GM18867 (cell line): ENCODE data around the gene ORC1.
"Not testable (repeated sequence)": the region's sequence is repeated elsewhere in the genome, so short reads cannot be mapped to it uniquely, and the experiment has no call there.

ENCODE experiments used
- ATAC-seq: cut with Tn5 transposase; IDR thresholded peaks from one replicate; pipeline ENCODE4 v1.9.1; 2021; ENCODE audit warnings: mild to moderate bottlenecking, moderate library complexity; ENCODE audit not compliant: unreplicated experiment

Gene ORC1

GRCh38 chr1:52393174-52393573, 11.0 kb downstream of the ORC1 start:
- no peak for ATAC-seq

GRCh38 chr1:52386458-52386857, 17.8 kb downstream of the ORC1 start:
- no peak for ATAC-seq

- no peak for ATAC-seq
These were observed 18.8 kb downstream of the ORC1 start for GRCh38 chr1:52385376-52385775.

DNA sequence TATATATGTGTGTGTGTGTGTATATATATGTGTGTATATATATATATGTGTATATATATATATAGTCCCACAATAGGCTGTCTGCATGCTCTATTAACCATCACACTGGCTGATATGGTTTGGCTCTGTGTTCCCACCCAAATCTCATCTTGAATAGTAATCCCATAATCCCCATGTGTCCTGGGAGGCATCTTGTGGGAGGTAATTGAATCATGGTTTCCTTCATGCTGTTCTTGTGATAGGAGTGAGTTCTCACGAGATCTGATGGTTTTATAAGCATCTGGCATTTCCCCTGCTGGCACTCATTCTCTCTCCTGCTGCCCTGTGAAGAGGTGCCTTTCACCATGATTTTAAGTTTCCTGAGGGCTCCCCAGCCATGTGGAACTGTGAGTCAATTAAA, 34.4 kb downstream of the ORC1 start:
- not testable (repeated sequence) for ATAC-seq

DNA sequence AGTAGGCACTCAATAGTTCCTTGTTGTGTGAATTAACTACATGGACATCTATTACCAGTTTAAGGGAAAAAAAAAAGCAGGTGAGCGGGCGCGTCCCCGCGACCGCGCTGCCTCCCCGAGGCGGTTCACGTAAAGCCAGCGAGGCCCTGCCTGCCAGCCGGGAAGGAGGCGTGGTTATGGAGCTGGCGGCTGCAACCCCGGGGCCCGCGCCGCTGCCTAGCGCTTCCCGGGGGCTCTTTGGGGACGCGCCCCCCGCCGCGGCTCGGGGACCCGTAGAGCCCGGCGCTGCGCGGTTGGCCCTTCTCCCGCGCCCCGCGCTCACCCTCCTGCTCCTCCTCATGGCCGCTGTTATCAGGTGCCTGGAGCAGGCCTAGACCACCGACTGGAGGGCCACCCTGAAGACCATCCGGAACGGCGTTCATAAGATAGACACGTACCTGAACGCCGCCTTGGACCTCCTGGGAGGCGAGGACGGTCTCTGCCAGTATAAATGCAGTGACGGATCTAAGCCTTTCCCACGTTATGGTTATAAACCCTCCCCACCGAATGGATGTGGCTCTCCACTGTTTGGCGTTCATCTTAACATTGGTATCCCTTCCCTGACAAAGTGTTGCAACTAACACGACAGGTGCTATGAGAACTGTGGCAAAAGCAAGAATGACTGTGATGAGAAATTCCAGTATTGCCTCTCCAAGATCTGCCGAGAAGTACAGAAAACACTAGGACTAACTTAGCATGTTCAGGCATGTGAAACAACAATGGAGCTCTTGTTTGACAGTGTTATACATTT, 35.6 kb downstream of the ORC1 start:
- ATAC-seq, result no peak

DNA sequence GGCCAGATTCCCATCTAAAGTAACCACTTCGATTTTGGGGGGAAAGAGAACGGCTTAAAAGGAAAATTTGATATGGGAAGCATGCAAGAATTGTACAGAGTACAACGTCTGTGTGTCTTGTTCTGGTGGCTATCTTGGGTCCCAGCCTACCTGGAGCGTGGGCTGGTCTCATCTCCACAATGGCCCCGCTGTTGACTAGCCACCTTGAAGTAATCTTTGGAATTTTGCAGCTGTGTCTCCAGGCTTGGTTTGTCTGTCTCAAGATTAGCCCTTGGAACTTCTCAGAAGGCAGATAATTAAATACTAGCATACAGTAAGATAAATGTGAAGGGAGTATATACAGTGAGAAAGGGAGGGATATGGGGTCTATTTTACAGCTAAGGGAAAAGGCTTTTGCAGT, 37.0 kb downstream of the ORC1 start:
- no peak for ATAC-seq

GRCh38 chr1:52366517-52366827, 37.8 kb downstream of the ORC1 start:
- ATAC-seq, result no peak

- ATAC-seq, result peak; percentile 92
These were observed 38.3 kb downstream of the ORC1 start, which contains the start of gene CC2D1B for GRCh38 chr1:52365746-52366516. CC2D1B (minus strand) TSS chr1:52366205; CDS start chr1:52364620, 1,585 bp downstream.

GRCh38 chr1:52365071-52365745, 39.0 kb downstream of the ORC1 start:
- no peak for ATAC-seq

GRCh38 chr1:52364235-52364839, 39.9 kb downstream of the ORC1 start:
- no peak for ATAC-seq

DNA sequence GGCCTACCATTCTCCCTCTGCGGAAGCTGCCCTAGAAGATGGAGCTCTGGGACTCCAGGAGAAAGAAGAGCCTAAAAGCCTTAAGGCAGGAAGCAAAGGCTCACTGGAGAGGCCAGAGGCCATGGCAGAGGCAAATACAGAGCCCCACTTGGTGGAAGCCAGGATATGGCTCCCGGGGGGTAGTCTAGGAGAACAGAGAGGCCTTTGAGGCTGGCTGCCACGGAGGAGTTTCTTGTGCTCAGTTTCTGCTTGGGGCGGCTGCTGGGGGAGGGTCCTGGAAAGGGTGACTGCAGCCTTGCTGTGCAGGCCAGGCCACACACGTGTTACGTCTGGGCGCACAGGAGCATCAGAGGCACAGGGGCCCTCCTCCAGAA, 43.6 kb downstream of the ORC1 start:
- ATAC-seq, result no peak

GRCh38 chr1:52359676-52360594, 44.3 kb downstream of the ORC1 start:
- no peak for ATAC-seq

- no peak for ATAC-seq
These were observed 45.2 kb downstream of the ORC1 start for GRCh38 chr1:52358851-52359497.

GRCh38 chr1:52357397-52357796, 46.8 kb downstream of the ORC1 start:
- ATAC-seq, result no peak

DNA sequence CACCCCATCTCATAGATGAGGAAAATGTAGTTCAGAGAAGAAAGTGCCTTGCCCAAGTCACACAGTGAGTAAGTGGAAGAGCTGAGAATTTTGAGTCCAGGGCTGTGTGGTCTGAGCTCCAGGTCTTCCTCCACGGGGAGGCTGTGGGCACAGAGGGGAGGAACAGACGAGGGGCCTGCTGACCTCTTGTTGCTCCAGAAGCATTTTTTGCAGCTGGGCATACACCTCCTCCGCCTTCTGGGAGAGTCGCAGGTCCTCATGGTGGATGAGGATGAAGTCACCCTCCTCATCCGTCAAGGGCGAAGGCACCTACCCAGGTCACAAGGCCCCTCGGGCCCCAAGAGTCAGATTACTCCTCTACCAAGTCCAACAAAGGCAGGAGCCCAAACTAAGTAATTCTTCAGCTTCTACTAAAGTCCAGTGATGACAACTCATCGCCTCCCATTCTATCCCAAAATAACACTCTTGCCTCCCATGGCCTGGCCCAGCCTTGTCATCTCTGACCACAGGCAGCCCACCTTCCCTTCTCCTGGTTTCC, 47.3 kb downstream of the ORC1 start:
- no peak for ATAC-seq

- ATAC-seq, result no peak
These were observed 48.2 kb downstream of the ORC1 start for GRCh38 chr1:52355847-52356505.

DNA sequence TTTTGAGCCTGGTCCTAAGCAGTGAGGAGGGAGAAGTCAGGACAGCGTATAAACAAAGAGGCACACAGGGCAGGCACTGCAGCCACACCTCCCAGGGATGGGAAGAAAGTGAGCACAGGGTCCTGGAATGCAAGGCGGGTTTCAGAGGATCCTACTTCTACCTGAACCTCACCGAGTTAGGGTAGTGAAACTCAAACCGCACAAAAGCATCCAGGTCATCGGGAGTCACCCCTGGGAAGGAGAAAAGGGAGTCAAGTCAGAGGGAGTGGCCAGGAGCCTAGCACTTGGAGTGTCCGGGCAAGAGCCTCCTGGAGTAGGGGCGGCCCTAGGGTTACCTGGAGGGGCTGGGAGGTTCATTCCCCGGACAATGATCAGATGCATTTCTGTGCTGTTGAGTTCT, 48.8 kb downstream of the ORC1 start:
- ATAC-seq, result no peak

GRCh38 chr1:52352690-52353089, 51.5 kb downstream of the ORC1 start:
- no peak for ATAC-seq

DNA sequence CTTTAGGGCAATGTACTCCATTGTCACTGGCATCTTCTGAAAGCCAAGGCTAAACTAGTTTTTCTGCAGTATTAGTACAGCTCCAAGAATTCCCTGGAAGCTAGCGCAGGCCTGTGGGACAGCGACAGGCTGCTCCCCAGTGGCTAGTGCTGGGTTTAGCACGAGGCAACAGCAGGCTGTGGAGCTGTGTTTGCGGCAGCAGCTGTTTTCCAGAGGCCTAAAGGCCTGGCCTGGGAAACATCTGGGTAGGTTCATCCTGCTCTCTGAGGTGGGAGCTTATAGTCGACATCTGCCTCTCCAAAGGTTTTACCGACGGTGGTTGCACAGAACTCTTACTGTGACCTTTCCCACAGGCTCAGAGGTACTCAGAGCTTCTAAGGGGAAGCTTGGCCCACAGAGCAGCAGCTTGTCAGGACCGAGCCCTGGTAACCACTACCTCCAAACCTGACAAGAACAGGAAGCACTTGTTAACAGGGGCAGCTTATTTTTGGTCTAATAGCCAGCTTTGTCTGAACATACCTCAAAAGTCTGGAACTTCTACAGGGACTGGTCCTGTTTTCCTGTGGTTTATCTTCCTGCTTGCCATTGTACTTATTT, 55.4 kb downstream of the ORC1 start:
- no peak for ATAC-seq
